ENCODE measurements around the gene MTMR11.

Gene MTMR11

DNA sequence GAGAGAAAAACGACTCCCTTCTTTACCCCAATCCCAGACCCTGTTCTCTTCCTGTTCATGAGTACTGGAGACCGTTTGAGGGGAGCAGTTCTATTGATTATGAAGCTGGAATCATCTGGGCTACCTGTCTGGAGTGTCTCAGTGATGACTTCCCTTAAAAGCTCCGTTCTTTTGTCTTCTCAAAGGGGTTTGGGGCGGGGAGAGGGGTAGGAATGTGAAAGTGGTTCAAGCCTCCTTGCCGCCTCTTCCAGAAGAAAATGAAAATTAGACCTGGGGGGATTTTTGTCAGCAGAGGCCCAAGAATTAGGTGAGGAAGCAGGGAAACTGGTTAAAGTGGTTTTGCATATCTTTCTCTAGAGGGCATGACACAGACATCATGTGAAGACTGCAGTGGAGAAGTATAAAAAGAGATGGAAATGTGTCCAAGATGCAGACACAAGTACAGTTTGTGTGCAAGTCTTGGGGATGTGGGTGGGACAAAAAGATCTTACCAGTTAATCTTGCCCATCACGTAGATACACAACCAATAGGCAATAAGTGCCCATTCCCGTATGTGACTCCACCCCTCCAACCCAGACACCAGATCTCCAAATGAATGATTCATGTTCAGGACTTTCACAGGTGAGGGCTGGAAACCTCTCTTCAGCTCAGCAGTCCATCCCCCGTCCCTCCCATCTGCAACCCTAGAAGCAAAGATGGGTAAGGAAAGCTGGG lies 470 bp upstream of the MTMR11 start:
- DNase-seq, result peak in 6 of 51 donors; percentile 8 to 55 (median 16)

DNA sequence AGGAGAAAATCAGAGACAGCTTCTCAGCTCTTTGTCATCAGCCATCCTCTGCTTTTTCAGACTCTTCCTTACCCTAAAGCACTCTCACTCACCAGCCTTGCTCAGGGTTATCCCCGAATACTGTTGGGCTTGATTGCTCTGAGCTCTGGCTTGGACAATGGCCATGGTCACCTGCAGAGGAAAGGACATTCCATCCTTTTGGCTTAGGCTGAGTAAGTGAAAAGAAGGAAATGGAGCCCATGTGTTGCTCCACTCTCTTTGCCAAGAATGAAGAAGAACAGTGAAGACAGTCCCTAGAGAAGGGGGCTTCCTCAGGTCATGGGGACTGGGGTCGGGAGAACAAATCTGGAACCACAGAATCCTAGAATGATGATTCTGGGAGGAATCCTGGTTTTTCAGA lies 2.3 kb downstream of the MTMR11 start:
- no peak for DNase-seq

DNA sequence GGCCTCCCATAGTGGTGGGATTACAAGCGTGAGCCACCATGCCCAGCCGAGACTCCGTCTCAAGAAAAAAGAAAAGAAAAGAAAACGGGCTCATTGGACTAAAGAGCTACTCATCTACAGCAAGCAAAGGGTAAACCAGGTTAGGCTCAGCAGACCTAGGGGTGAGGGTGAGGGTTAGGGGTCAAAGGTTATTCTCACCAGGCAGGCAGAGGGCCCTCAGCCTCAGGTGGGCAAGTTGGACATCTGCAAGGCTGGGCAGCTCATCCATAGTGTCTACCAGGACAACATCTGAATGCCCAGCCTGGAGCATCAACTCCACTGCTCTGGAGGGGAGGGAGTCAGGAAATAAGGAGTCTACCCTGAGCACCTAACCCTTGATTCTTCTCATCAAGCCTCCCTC lies 3.5 kb downstream of the MTMR11 start:
- DNase-seq, result no peak

DNA sequence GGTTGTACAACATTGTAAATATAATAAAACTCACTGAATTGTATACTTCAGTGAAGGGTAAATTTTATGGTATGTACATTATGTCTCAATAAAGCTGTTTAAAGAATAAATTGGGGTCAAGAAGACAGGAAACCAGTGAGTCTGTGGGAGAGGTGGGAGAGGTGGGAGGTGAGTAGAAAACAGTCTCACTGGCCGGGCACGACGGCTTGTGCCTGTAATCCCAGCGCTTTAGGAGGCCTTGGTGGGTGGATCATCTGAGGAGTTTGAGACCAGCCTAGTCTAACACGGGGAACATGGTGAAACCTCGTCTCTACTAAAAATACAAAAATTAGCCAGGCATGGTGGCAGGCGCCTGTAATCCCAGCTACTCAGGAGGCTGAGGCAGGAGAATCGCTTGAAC lies 4.2 kb downstream of the MTMR11 start:
- no peak for DNase-seq

DNA sequence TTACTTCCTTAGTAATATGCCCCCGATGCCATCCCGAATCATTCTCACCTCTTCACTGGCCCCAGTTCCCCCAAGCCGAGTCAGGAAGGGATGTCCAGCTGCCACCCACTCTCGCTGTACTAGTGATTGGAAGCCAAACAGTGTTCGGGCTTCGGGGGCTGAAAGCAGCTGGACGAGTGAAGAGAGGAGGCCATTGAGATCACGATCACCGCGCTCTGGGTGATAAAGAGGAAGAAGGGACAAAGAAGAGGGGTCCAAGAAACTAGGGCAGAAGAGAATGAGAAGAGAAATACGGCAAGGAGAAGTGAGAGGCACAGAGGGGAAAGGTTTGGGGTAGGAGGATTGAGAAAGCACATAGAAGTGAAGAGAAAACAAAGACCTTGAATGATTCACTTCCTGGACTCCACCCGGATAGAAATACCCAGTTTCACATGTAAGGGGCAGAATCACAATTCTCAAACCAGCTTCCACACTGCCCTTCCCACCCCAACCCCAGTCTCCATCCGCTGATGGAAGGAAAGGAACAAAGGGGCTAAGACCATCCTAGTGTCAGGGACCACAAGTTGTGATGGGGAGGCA lies 5.4 kb downstream of the MTMR11 start:
- no peak for DNase-seq

DNA sequence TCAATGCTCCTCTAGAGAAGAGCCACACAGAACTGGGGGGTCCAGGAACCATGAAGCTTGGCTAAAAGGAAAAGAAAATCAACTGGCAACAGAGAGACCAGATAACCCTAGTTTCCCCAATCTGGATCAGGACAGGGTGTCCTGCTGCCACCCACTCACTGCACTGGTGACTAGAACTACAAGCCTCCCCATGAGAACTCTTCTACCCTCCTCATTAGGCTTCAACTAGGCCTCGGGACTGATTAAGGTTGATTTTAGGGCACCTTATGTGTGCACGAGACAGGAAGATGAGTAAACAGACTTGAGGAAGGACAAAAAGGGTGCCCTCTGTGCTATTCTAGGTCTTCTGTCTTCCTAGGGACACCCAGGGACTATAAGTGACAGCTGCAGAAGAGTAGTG lies 6.8 kb downstream of the MTMR11 start:
- DNase-seq, result no peak

DNA sequence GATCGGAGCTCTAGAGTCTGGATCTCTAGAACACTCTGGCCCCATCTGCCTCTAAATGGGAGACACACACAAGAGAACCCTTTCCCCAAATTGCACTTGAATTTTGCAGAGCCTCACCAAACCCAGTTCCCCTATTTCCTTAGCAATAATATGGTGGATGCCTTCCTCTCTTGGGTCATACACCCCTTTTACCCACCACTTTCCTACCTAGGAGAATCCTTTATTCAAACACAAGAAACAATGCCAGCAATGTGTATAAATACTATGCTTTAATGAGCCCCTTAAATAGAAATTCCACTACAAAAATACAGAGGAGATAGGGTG lies 8.3 kb downstream of the MTMR11 start:
- no peak for DNase-seq

DNA sequence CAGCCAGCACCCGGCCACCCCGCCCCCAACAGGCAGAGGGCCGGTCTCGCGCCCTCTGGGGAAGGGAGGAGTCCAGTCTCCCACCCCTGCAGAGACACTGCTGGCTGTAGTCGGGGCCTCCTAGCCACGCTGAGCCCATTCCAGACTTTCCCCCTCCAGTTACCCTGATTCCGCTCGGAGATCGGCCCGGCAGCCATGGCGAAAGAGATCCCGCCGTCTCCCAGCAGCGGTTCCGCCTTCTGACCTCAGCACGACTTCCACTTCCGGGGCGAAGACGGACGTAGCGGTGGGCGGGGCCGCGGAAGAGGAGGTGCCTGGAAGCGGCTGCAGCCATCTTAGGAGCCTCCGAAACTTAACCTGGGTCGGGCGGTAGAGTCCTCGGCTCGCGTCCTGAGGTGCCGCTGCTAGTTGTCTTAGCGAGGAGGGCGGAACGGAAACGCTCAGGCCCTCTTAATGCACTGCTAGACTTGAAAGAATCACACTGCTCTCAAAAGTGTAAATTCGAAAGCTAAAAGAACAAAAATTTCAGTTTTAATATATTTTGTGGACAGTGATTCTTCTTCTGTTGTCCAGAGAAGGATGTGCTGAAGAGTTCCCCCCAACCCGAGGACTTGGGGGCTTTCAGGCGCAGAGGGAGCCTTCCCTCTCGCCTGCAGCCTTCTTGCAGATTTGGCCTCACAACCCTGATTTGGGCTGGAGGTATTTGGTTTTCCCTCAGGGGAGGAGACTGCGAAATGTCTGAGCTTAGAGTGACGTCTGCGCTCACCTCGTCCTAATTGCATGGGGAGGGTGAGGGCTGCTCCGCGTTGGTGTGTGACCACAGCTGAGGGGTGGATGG lies 8.9 kb downstream of the MTMR11 start, which contains the start of gene SF3B4:
TSS of gene SF3B4 (minus strand) at position 241 of the 838 bp plus-strand sequence. CDS start at position 197, 44 bp downstream.
- DNase-seq, result peak; percentile 73 to 97 (median 92)

DNA sequence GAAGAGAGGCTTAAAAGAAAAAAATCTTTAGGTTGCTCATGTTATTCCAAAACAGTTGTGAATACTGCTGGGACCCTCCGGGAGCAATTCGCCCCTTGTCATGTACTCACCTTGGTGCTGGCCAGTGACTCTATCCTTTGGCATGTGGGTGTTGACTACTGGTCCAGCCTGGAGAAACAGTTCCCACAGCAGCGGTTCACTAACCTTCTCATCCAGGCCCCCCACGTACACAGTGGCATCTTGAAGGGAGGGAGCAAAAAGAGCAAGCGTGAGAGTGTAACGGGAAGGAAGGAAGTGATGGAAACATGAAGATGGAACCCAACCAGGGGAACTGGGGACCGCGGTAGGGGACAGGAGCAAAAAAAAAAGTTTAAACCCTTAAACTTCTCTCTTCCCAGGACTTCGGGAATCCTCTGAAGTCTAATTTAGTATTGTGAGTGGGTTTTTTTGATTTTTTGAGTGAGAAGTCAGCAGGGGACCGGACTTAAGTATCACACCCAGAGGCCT lies 9.6 kb downstream of the MTMR11 start:
- DNase-seq, result no peak

DNA sequence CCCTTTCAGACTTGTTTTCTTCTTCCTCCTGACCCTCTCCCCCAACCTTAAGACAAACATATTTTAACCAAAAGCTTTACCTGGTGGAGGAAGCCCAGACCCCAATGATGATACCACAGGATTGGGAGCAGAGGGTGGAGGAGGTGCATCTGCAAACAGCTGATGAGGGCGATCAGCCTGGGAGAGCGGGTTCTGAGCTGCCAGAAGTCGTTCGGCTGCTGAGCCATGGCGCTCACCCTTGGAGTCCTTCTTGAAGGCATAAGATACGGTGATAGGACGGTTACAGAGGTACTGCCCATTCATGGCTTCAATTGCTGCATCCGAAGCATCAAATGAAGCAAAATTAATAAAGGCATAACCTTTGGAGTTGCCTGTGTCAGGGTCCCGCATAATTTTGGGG lies 10.4 kb downstream of the MTMR11 start:
- DNase-seq, result no peak

DNA sequence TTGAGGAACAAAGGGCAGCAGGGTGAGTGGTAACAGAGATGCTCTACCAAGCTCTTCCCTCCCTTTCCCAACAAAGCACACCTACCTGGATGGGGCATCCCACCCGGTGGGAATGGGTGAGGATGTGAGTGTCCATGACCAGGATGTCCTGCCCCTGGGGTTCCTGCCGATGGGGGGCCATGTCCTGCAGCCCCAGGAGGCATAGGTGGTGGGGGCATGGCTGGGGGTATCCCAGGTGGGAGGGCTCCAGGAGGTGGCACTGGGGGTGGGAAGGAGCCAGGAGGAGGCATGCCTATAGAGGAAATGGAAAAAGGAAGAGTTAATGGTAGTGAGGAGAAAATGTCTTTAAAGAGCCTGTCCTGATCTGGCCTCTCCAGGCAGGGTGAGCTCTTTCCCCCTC lies 10.9 kb downstream of the MTMR11 start:
- no peak for DNase-seq

DNA sequence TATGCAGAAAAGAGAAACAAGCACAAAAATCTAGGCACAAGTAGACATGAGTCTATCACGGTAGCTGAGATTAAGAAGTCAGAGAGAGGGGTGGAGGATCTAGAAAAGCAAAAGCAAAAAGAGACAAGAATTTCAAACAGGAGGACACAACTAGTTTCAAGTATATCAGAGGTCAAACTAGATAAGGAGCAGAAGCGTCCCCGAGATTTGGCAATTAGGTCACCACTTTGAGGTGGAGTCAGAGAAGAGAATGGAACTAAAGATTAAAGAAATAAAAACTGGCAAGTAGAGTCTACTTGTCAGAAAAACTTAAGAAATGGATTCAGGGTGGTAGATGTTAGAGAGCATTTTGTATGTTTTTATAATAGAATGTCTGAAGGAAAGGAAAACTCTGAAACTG lies 11.3 kb downstream of the MTMR11 start:
- no peak for DNase-seq

DNA sequence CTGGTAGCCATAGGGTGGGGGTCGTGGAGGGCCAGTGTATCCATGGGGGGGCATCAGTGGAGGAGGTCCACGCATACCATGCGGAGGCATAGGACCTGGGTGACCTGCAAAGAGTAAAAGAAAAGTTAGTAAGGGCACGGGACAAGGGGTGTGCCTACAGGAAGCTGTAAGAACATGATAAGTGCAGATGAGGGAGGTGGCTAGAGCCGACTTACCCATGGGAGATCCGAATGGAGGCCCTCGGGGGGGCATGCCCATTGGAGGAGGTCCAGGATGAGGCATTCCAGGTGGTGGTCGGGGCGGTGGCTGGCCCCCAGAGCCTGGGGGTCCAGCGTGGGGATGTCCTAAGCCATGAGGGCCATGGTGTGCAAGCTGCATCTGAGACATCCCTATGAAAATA lies 13.1 kb downstream of the MTMR11 start:
- DNase-seq, result no peak

DNA sequence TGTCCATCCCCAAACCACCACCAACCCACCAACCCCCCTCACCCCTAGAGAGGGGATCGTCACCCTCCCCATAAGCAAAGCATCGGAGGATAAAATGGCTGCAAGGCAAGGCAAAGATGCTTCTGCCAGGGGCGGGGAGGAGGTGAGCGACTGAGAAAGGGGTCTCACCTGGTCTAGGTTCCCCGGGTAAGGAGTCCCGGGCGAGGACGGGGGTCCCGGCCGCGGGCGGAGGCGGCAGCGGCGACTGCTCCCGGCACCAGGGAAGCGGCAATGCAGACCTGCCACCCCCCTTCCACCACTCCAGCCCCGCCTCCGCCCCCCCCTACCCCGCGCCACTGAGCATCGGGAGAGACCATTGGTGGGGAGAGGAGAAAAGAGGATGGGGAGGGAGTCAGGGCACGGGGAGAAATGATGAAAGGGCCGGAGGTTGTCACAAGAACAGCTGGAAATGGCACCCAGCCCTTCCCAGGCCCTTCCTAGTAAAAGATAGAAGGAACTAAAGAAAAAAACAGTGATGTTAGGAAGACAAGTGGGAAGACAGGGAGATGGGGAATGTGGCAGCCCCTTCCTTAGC lies 19.0 kb downstream of the MTMR11 start, which contains the start of gene SV2A:
TSS of gene SV2A (minus strand) at position 274 of the 574 bp plus-strand sequence. CDS start 4,004 bp downstream, outside the sequence.
- peak in 48 of 51 donors; percentile 10 to 88 (median 52) for DNase-seq

DNA sequence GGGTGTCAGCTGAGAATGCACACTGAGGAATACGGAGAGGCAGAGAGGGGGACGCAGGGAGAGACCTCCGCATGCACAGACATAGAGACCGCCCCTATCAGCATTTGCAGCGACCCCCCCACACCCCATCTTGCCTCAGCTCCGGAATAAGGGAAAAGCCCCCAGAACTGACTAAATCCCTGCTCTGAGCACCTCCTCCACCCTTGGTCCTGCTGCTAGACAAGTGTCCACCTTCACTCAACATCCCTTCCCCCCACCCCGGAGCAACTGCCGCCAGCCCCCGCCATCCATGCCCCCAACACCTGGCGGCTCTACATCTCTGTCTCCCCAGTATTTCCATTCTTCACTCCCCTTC lies 19.8 kb downstream of the MTMR11 start:
- DNase-seq, result peak in 2 of 51 donors; percentile 8 to 27

DNA sequence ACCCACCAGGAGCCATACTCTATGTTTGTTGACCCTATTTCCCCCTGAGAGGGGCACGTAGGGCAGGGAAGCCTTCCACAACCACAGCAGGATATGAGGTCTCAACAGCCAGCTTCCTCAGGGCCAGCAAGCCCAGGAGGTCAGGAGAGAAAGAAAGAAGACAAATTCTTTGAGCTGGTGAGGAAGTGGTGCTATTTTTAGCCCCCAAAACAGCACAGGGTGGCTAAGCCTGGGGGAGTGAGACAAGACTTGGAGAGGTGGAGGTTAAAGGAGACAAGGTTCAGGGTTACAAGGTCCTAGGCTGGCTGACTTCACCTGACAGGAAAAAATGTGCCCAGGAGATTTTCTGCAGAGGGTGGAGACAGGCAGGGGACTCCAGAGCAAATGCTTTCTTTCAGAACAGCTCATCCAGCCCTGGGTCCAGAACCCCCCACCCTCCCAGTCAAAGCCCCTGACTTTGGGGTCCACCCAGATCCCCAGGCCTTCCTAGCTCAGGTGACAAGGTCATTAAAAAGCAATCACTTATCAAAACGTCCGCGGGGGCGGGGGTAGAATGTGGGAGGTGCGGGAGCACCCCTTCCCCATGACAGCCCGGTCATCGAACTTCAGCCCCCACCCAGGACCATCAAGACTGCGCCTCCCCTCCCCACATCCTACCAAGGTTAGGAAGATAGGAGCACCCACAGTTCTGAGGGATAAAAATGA lies 20.3 kb downstream of the MTMR11 start:
- peak in 2 of 51 donors; percentile 3 to 29 for DNase-seq

DNA sequence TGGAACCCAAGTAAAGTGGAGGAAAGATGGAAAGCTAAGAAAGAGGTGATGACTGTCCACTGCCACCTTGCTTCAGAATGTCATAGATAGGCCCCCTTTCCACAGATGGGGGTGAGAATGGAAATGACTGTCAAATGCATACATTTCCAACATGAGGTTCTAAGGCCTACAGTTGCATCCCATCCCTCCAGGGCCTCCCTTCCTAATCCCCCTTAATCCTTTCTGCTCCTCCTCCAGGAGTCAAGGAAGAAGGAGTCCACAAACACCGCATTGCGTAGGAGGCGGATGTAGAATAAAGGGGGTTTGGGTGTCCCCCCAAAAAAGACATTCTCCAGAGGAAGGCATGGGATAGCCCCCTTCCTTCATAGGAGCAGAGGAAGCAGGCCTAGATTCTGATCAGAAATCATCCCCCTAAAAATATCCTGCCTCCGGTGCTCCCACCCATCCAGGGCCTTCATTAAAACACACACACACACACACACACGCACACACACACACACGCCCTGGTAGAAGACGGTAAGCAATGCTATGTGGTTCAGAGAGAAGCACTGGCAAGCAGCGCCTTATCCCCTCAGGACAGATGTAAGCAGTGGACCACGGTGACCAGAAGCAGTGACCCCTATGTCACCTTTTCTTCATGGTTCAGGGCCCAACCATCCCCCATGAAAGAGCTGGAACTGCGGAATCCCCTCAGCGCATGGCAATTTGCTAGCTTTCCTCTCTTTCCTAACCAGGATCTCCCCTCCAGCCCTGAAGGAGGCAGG lies 21.1 kb downstream of the MTMR11 start:
- DNase-seq, result peak in 1 of 51 donors; percentile 29

DNA sequence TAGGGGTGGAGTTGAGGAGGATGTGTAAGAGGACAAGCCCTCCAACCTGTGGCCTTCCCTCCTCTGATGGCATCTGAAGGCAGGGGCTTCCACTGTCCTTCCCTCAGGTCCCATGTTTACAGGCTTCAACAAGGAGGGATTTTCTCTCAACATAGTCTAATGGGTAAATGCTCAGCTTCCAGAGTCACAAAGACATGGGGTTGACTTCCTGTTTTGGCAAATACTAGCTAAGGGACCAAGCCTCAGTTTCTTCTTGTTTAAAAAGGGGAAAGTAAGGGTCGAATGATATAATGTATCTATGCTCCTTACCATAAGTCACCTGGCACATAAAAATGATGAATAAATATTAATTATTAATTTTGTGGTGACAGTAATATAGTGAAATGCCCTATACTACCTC lies 22.1 kb downstream of the MTMR11 start:
- no peak for DNase-seq

DNA sequence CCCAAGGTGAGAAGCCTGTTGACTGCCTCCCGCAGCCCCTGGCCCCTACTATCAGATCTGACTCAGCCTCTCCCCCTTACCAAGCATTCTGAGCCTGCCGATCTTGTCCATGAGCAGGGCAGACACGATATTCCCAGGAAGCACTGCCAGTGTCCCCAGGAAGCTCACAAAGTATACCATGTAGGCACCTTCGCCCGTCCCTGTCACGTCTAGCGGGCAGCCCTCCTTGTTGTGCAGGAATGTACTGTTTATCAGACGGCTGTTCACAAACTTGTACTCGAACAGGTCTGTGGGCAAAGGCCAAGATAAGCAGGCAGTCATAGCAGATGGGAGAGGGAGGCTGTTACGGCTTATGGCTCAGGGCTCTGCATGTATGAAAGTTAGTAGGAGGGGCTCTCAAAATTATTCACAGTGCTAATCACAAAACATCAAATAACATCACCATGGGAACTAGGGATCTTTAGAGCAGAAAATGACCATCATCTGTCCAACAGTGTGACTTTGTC lies 30.1 kb downstream of the MTMR11 start:
- DNase-seq, result no peak

DNA sequence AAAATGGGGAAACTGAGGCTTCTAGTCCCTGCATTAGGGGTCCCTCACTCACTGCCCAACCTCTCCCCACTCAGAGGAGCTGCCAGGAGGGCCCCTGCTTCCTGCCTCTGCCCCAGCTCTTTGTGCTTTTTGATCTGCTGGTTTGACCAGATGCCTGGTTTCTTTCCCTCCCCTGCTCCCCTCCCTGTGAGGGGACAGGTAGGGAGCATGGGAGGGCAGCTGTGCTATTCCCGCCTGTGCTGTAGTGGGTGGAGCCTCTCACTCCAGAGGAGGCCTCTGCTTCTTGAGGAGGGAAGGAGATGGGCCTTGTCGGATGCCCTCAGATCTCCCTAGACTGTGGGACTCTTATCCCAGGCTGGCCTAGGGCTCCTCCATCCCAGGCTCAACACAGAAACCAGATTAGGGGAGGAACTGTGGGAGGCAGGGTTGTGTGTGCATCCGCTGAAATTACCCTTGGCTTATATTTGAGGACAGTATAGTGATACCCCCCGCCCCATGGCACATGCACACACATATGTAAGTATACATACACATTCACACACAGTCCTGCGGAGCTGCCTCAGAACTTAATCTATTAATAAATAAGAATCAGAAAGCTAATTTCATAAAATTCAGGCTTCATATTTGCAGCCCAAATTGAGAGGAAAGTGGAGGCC lies 32.7 kb downstream of the MTMR11 start:
- no peak for DNase-seq
